GM04504 (cell line): Measurements from ENCODE around the gene DCUN1D3.
"Not testable (repeated sequence)": the region's sequence is repeated elsewhere in the genome, so short reads cannot be mapped to it uniquely, and the experiment has no call there.

ENCODE experiments used
- DNase-seq: peaks from one replicate; pipeline ENCODE4 v3.0.0-alpha.2; 2012; ENCODE audit warnings: low read depth

DCUN1D3 gene

DNA sequence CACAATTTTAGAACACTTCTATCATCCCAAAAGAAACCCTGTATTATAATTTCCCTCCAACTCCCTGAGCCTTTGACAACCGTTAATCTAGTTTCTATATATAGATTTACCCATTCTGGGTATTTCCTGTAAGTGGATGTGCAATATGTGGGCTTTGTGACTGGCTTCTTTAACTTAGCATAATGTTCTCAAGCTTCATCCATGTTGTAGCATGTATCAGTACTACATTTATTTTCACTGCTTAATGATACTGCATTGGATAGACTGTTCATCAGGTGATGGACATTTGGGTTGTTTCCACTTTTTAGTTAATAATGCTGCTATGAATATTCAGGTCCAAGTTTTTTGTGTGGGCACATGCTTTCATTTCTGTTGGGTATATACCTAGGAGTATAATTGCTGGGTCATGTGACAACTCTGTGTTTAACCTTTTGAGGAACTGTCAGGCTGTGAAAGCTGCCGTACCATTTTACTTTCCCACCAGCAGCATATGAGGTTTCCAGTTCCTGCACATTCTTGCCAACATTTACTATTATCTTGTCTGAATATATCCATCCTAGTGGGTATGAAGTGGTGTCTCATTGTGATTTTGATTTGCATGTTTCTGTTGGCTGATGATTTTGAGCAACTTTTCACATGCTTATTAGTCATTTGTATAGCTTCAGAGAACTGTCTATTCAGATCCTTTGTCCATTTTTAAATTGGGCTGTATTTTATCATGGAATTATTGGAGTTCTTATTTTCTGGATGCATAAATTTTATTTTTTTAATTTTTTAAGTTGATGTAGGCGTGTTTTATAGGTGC, 77.4 kb downstream of the DCUN1D3 start:
- DNase-seq, result no peak

DNA sequence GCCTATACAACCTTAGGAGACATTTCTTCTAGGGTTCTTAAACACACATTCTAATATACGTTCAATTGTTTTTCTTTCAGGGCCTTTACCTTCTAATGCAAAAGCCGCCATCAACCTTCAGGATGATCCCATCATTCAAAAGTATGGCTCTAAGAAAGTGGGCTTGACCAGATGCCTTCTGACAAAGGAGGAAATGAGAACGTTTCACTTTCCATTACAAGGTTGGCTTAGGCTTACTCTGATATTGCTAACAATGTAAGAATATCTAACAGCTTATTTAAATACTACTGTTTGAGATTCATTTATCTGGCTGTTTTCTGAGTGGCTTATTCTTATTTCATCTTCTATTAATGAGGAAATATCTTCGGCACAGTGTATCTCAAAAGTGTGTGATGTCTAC, 78.5 kb downstream of the DCUN1D3 start:
- DNase-seq, result no peak

DNA sequence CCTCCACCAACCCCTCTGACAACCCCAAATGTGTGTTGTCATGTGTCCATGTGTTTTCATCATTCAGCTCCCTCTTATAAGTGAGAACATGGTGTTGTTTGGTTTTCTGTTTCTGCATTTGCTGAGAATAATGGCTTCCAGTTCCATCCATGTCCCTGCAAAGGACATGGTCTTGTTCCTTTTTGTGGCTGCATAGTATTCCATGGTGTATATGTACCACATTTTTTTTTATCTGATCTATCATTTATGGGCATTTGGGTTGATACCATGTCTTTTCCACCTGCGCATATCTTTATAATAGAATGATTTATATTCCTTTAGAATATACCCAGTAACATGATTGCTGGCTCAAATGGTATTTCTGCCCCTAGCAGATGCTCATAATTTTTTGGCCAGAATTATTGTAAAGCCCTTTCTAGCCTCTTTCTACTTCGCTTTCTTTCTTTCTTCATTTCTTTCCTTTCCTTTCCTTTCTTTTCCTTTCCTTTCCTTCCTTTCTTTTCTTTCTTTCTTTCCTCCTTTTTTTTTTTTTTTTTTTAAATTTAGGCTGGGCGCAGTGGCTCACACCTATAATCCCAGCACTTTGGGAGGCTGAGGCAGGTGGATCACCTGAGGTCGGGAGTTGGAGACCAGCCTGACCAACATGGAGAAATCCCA, 81.1 kb downstream of the DCUN1D3 start:
- no peak for DNase-seq

DNA sequence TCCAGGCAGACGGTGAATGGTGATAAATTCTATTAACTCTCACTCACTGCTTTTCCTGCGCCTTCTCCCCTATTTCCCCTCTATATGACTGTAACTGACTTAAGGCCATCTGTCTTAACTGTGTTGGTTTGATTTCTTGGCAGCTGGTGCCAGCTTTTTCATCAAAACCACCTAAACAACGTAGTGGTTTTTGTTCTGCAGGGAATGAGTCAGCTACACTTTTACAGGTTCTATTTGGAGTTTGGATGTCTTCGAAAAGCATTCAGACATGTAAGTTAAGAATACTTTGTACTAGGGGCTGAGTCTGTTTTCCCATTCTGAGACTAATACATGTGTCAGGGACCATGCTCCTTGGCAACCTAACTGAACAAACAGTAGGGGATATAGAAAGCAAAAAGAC, 85.4 kb downstream of the DCUN1D3 start:
- DNase-seq, result no peak

DNA sequence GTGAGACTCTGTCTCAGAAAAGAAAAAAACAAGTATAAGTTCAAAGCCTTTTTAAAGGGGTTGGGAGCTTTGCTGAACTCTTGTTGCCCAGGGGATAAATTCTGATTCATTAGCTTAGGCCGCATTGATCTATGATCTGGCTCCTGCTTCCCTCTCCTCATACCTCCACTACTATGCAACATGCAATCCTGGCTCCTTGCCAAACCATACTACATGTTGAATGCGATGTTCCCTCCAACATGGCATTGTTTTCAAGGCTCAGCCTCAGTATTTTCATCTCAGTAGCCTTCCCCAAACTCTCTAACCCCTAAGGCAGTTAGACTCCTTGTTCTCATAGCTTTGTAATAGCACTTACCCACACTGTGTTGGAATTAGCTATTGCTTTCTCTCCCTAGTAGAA, 87.6 kb downstream of the DCUN1D3 start:
- no peak for DNase-seq

DNA sequence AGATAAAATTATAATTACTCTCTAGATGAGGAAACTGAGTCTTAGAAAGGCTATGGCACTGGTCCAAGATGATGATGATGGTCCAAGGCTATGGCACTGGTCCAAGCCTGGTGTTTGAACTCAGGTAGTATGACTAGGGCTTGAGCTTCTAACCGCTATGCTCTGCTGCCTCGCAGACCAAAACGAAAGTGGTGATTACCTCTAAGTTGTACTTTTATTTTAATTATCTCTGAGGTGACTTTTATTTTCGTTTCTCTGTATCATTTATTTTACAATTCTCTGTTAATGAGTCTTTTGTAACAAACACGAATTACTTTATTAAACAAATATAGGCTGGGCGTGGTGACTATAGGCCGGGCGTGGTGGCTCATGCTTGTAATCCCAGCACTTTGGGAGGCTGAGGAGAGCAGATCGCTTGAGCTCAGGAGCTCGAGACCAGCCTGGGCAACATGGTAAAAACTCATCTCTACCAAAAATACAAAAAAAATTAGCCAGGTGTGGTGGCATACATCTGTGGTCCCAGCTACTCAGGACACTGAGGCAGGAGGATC, 88.2 kb downstream of the DCUN1D3 start:
- DNase-seq, result no peak

DNA sequence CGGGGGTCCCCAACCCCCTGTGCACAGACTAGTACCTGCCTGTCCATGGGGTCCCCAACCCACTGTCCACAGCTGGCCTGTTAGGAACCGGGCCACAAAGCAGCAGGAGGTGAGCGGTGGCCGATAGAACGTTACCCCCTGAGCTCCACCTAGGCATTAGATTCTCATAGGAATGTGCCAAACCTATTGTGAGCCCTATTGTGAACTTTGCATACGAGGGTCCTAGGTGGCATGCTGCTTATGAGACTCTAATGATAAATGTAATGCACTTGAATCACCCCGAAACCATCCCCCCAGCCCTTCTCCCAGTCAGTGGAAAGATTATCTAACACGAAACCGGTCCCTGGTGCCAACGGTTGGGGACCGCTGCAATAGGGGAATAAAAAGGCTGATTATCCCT, 92.3 kb downstream of the DCUN1D3 start:
- DNase-seq, result no peak

DNA sequence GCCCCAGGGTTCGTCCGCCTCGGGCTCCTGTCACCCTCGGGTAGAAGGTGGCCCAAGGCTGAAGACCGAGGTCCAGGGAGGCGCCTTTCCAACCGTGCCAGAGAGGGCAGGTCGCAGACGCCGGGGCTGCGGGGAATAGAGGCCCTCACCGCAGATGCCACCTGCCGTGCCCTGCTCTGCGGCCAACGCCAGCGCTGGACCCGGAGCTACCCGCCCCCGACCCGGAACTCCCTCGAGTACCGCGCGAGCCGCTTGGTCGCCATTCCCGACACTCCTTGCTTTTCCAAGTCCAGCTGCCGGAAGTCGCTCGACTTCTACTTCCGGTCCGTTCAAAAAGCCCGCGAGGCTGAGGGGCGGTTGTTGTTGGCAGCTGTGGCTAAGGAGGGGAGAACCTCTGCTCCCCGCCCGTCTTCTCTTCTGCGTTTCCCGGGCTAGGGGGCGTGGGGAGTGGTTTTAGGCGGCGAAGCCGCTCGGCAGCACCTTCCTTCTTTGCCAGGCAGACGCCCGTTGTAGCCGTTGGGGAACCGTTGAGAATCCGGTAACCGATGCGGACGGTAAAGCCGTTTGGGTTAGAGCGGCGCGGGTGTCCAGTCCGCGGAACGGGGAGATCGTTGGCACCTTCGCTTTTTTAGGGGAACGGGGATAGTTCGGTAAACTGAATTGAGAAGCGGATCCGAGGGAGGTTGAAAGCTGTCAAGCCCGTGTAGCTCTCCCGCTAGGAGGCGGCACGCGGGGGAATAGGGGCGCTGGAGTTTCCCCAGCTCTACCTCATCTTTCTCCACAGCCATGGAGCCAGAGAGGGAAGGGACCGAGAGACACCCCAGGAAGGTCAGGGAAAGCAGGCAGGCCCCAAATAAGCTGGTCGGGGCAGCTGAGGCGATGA, 93.7 kb downstream of the DCUN1D3 start, which contains the start of the genes ERI2 and REXO5:
Gene ERI2 (minus strand): TSS at position 305 of the 883 bp plus-strand sequence. CDS start 42 bp downstream, at position 263.
Gene REXO5 (plus strand): TSS at position 360 of the 883 bp plus-strand sequence. CDS start 427 bp downstream, at position 787.
- peak; percentile 91 for DNase-seq

DNA sequence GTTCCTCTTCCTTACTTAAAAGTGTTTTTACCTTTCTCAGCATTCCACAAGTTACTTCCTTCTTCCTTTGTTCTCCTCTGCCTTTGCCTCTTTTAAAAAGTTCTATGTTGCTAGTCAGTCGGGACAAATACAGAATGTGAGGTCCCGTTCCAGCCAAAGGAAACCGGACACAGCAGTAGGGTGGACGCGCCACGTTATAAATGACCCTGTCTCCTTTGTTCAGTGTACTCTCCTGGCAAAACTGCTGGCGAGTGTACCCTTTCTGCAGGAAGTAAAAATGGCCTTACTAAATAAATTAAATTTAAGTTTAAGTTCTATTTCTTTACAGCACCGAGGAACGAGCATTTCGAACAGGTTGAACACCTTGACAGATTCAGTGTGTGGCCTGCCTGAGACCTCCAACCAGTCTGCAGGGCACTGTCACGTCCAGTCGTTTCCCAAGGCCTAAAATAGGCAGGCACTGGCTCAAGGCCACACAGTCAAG, 94.4 kb downstream of the DCUN1D3 start:
- DNase-seq, result not testable (repeated sequence)
